ENCODE measurements around the gene MAPK12. TPM values are rescaled to one million over a fixed set of nuclear protein-coding genes. Genes with fewer than 3 reads are reported as not detected.
A peak's percentile ranks its signal among the peaks of the same experiment; 100 is the strongest.

Gene MAPK12
- total RNA-seq, 2 donors from 2014 or later = 8.9 to 10.4 TPM

DNA sequence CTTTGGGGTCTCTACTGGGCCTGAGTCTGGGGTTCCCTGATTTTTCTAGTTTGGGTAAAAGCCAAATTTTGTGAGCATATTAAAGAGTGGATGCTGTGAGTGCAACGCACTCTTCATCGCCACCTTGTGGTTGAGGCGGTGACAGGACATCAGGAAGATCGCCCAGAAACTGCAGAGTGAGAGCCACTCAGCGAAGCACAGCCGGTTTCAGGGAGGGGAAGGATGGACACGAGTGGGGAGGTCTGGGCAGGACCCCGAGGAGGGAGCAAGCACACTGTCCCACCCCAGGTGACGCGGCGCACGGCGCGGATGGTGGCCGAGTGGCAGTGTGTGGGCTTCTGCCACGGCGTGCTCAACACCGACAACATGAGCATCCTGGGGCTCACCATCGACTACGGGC, 51.6 kb downstream of the MAPK12 start:
- ATAC-seq (ENCODE audit: insufficient number of reproducible peaks, low FRiP score, low read depth) = no peak
- TF ChIP-seq, protein P1, sequence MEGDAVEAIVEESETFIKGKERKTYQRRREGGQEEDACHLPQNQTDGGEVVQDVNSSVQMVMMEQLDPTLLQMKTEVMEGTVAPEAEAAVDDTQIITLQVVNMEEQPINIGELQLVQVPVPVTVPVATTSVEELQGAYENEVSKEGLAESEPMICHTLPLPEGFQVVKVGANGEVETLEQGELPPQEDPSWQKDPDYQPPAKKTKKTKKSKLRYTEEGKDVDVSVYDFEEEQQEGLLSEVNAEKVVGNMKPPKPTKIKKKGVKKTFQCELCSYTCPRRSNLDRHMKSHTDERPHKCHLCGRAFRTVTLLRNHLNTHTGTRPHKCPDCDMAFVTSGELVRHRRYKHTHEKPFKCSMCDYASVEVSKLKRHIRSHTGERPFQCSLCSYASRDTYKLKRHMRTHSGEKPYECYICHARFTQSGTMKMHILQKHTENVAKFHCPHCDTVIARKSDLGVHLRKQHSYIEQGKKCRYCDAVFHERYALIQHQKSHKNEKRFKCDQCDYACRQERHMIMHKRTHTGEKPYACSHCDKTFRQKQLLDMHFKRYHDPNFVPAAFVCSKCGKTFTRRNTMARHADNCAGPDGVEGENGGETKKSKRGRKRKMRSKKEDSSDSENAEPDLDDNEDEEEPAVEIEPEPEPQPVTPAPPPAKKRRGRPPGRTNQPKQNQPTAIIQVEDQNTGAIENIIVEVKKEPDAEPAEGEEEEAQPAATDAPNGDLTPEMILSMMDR (IDR thresholded peaks at IDR 0.05) = peak; percentile 84
- no peak for DNase-seq (ENCODE audit: low spot score)
- Histone ChIP-seq H3K4me1 (ENCODE audit: control insufficient read depth in 1 of 2, low read depth in 2 of 2) (peaks cover 0 to 9% of the 10 kb centered on the region in 2 donors), H3K27me3 (replicated peaks; ENCODE audit: insufficient read depth) (no peaks in the 10 kb centered on the region), H3K36me3 (peaks cover 26% of the 10 kb centered on the region), H3K4me3 (no peak overlapping the region), H3K9me3 (no peaks in the 10 kb centered on the region), H3K27ac (no peak overlapping the region)

DNA sequence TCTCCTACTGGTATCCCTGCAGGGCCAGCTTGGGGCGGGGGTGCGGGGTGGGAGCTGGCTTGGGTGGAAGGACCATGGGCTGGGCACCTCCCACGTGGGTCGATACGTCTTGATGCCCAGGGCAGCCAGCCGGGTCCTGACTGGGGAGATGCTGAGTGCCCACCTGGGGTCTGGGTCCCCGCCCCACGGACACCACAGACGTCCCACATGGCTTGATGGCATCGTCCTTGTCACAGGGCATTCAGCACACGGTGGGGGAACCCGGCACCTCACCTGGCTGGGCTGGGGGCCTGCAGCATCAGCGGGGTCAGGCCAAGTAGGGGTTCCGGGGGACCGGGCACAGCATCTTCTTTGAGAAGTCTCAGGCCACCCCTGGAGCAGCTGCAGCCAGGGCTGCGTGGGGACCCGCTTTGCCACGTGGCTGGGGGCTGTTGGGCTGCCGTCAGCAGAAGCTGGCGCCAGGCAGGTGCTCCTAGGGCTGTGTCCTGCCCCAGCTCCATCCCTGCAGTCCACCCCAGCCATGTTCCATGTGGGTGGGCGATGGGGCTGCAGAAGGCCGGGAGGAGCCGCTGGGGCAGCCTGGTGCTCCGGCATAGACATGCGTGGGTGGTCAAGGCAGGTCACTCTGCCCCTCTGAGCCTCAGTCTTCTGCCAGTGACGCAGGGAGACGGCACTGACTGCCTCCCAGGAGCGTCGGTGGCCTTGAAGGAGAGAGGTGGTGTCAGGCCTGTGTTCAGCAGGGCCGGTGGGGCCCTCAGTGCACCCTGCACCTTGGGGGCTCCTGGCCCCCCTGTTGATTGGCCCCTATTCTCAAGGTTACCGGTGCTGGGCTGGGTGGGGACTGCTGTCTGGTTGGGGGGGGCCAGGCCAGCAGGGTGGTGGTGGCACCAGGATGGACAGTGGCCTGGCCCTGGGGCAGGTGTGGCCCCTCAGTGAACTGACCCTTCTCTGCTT, 52.3 kb downstream of the MAPK12 start:
- ATAC-seq (ENCODE audit: insufficient number of reproducible peaks, low FRiP score, low read depth) (no peak), DNase-seq (ENCODE audit: low spot score) (no peak)
- Histone ChIP-seq H3K9me3 (no peaks in the 10 kb centered on the region), H3K27me3 (replicated peaks; ENCODE audit: insufficient read depth) (no peaks in the 10 kb centered on the region), H3K4me1 (ENCODE audit: control insufficient read depth in 1 of 2, low read depth in 2 of 2) (peaks cover 0 to 9% of the 10 kb centered on the region in 2 donors), H3K27ac (no peak overlapping the region), H3K4me3 (no peak overlapping the region), H3K36me3 (peaks cover 23% of the 10 kb centered on the region)
- TF ChIP-seq, protein P1 (IDR thresholded peaks at IDR 0.05) = no peak

DNA sequence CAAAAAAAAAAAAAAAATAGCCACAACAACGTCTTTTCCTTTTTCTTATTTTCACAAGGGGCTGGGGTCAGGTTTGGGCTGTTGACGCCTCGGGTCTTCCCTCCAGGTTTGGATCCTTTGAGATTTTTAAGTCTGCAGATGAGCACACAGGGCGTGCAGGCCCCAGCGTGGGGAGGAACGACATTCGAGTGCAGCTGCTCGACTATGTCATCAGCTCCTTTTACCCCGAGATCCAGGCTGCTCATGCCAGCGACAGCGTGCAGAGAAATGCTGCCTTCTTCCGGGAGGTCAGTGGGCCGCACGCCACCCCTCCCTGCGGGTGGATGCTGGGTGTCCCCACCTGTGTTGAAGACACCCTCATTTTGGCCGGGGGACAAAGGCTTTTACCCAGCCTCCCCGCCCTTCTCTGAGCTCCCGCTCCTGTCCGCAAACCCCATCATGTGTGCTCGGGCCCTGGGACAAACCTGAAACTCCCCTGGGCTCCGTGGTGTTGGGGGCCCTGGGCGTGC, 53.0 kb downstream of the MAPK12 start:
- no peaks in the 10 kb centered on the region for H3K9me3 ChIP-seq
- H3K36me3 ChIP-seq = peaks cover 23% of the 10 kb centered on the region

DNA sequence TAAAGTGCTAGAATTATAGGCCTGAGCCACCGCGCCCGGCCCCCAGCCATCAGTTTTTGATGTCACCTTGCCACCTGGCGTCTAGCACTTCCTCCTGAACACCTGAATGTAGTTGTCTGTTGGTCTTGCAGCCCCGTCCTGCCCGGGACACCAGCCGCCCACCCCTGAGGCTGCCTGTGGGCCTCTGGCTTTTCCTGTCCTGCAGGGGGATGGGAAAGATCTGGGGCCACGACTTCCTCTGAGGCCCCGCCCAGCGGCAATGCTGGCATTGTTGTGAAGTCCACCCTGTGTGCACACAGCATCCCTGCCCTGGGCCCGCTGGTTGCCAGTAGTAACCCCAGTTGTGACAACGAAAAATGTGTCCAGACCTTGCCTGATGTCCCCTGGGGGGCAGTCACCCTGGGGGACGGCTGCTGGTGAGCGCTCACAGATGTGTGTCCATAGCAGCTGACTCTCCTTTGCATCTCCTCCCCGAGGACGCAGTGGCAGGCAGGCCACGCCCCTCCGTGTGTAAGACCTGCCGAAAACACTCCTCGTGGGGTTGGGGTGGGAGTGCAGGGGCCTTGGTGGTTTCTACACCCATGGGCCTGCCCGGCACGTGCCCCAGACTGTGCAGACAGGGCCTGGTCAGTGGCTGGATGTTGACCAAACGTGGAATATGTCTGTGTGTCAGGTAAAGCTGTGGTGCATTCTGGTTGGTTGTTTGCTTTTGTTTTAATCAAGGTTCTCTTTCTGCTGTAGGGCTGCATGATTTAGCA, 53.9 kb downstream of the MAPK12 start:
- Histone ChIP-seq H3K27ac (no peak overlapping the region), H3K9me3 (no peaks in the 10 kb centered on the region), H3K4me1 (ENCODE audit: control insufficient read depth in 1 of 2, low read depth in 2 of 2) (peaks cover 2 to 11% of the 10 kb centered on the region in 2 donors), H3K27me3 (replicated peaks; ENCODE audit: insufficient read depth) (no peaks in the 10 kb centered on the region), H3K36me3 (peaks cover 23% of the 10 kb centered on the region), H3K4me3 (no peak overlapping the region)
- ATAC-seq (ENCODE audit: insufficient number of reproducible peaks, low FRiP score, low read depth) (no peak), DNase-seq (ENCODE audit: low spot score) (no peak)
- TF ChIP-seq, protein P1 (IDR thresholded peaks at IDR 0.05) = no peak

More for the DNA sequence above, 53.0 kb downstream of the MAPK12 start:
- H3K27ac ChIP-seq = no peak overlapping the region
- no peaks in the 10 kb centered on the region for H3K27me3 ChIP-seq (replicated peaks; ENCODE audit: insufficient read depth)
- peaks cover 0 to 9% of the 10 kb centered on the region in 2 donors for H3K4me1 ChIP-seq (ENCODE audit: control insufficient read depth in 1 of 2, low read depth in 2 of 2)
- H3K4me3 ChIP-seq = no peak overlapping the region
- DNase-seq (ENCODE audit: low spot score) (no peak), ATAC-seq (ENCODE audit: insufficient number of reproducible peaks, low FRiP score, low read depth) (no peak)
- TF ChIP-seq, protein P1 (IDR thresholded peaks at IDR 0.05) = no peak

DNA sequence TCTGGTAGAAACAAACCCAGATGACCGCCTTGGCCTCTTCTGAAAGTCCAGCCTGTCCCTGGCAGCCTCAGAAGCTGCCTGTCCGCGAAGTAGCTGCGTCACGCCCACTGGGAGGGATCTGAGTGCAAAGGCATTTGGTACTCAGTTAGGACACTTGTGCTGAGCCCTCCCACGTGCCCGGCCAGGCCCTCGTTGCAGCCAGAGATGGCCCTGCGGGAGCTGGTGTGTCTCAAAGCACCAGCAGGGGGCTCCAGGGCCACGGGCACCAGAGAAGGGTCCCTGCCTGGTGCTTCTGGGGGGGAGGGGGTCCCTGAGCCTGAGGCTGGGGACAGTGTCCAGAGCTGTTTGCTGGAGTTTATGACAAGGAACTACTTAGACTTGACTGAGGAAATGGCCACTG, 54.9 kb downstream of the MAPK12 start:
- Histone ChIP-seq H3K36me3 (peaks cover 23% of the 10 kb centered on the region), H3K4me1 (ENCODE audit: control insufficient read depth in 1 of 2, low read depth in 2 of 2) (peaks cover 12 to 21% of the 10 kb centered on the region in 2 donors), H3K4me3 (no peak overlapping the region), H3K27me3 (replicated peaks; ENCODE audit: insufficient read depth) (no peaks in the 10 kb centered on the region), H3K9me3 (no peaks in the 10 kb centered on the region), H3K27ac (no peak overlapping the region)
- ATAC-seq (ENCODE audit: insufficient number of reproducible peaks, low FRiP score, low read depth) = no peak
- TF ChIP-seq, protein P1 (IDR thresholded peaks at IDR 0.05) = no peak
- no peak for DNase-seq (ENCODE audit: low spot score)

Data from thoracic aorta (tissue), 2 donors.